LoVo (cell line): Measurements from ENCODE around the gene CNGA2.
A peak's percentile ranks its signal among the peaks of the same experiment; 100 is the strongest.

ENCODE experiments used
- DNase-seq: peaks from one replicate; pipeline ENCODE4 v3.0.0-alpha.2; 2016; ENCODE audit warnings: low spot score

Gene CNGA2

DNA sequence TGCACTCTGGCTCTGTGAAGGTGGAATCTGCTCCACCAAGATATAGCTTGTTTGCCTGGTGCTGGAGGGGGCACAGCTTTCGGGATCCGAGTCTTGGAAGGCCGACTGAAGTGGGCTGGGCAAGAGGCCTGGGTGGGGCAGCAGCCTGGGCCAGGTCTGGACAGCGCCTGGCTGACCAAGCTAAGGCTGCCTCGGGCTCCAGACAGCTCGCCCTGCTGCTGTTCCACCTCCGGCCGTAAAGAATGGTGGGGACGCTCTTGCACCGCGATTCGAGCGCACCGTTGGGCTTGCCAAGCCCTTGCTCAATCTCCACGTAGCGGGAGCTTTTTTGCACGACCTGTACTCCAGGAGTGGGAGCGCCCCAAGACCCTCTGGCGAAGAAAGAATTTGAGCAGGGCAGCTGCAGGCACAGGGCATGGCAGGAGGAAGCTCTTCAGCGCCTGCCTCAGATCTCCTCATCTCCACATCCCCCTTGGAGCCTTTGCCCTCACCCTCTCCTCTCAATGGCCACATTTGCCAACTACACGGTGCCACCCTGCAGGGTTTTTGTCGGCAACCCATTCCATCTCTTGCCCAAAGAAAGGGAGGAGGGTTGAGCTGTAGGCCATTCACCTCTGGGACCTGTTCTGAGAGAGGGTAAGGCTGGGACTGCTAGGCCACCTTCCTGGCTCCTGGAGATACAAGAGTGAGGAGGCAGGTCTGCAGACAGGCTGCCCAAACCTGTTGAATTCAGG is 18.9 kb downstream of the CNGA2 start:
- peak; percentile 39 for DNase-seq

- peak; percentile 1 for DNase-seq
Measured at GRCh38 chrX:151754047-151754429, 19.5 kb downstream of the CNGA2 start.

DNA sequence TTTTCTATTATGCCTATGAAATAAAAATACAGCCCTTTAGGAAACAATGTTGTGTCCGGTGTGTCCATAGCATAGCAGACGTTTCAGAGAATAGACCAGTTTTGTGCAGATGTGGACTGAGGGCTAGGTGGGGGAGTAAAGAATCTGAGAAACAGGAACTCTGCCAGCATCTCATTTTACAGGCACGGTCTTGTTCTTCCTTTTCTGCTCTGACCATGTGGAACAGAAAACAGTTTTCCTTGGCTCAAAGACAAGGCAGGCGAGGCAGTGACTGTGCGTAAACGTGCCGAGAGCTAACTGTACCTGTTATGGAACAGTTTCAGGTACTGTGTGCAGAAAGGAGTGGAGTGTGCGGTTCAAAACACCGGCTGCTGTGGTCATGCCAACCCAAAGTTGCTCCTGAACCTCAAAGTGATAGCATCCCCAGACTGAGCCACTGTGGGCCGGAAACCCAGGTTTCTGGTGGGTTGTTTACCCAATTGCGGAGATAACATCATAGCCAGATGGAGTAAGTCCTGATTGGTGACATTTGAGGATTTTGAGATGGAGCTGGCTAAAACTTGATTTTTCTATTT is 20.2 kb downstream of the CNGA2 start:
- DNase-seq = no peak

- DNase-seq = no peak
Measured at GRCh38 chrX:151759041-151759708, 24.6 kb downstream of the CNGA2 start.

DNA sequence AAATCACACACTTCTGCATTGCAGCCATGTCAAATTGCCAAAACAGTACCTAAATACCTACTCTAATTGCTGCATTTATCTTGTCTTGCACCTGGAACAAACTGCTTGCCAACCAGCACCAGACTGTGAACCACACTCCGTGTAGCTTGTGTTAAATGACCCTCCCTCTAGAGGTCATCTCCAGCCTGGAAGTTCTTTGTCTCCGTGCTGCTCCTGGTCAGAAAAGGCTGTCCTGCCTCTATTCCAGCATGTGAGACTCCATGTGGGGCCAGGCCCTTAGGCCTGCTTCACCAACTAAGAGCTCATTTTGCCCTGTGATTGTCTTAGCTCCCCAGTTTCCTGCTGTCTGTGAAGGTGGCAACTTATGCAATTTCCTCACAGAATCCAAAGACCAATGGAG is 28.3 kb downstream of the CNGA2 start:
- no peak for DNase-seq

DNA sequence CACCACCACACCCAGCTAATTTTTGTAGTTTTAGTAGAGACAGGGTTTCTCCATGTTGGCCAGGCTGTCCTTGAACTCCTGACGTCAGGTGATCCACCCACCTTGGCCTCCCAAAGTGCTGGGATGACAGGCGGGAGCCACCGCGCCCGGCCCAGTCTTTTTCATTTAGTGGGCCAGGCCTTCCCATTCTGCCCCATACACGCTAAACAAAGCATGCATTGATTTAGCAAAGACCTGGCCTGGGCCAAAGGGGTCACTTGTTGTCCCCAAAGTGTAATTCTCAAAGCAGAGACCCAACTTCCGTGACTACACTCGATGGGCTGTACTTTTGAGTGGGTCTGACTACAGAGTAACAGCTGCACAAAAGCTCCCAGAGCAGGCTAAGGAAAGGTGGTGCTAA is 29.2 kb downstream of the CNGA2 start:
- no peak for DNase-seq

DNA sequence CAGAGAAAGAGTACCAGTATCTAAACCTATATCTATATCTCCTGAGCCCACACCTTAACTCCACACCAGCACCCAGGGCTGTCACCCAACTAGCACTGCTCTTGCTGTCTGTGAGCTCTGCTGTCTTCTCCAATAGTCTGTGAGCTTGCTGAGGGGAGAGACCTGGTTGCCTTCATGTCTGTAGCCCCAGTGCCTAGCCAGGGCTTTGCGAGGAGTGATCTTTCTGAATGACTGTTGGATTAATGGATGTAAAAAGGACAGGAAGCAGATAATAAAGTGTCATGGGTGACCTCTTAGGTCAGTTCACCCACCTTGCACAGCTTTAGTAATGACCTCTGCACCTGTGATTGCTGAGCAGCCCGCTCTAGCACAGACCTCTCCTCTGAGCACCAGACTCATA is 30.5 kb downstream of the CNGA2 start:
- DNase-seq = no peak

GRCh38 chrX:151771726-151772125 is 37.2 kb downstream of the CNGA2 start:
- no peak for DNase-seq

- no peak for DNase-seq
Measured at GRCh38 chrX:151773434-151773833, 38.9 kb downstream of the CNGA2 start.

DNA sequence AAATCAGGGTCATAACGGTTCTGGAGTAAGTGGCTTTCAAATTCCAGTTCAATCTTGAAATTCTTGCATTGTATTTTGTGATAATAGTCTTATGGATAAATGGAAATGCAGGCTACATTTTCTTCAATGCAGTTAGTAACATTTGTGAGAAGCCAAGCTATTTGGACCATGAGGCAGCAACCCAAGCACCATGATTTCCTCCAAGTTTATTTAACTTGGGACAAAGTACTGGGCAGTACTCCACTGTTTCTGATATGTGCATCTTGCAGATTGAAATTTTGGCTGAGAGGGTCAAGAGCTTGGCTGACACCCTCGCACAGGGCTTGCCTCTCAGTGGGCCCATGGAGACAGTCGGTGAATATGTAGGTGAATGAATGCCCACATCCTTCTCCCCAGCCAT is 39.9 kb downstream of the CNGA2 start:
- no peak for DNase-seq

DNA sequence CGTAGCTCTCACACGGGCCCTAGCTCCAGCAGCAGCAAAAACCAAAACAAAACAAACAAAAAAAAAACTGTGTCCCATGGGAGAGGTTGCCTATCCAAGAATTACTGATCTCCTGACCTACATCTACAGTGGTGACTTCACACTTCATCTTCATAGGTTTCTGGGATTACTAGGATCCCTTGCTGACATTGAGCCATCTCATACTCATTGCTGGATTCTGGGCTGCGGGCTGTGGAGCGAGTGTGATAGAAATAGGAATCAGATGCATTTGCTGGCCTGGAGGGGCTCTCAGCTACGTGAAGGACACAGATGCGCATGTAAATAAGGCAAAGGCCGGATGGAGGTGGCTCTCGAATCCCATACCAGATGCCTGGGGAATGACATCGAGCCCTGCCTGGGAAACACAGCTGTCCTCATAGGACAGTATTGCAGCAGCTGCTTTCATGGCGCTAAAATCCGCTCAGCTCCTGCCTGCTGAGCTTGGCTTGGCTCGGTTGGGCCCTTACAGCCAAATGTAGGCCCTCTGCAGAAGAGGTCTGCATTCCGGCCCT is 41.7 kb downstream of the CNGA2 start:
- no peak for DNase-seq

GRCh38 chrX:151776936-151777335 is 42.4 kb downstream of the CNGA2 start:
- no peak for DNase-seq

DNA sequence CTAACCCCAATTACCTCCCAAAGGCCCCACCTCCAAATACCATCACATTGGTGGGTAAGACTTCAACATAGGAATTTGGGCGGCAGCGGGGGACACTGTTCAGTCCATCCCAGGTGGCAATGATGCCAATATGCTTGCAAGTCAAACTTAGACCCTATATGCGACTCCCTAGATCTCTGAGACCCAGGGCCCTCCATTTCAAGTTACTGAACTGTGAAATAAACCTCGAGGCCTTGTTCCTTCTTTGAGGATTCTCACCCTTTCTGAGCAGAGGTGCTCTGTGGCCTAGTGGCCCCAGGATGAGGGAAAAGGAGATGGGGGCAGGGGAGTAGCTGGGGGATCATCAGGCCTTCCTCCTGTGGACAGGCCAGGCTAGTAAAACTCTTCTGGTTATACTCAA is 44.7 kb downstream of the CNGA2 start:
- no peak for DNase-seq

DNA sequence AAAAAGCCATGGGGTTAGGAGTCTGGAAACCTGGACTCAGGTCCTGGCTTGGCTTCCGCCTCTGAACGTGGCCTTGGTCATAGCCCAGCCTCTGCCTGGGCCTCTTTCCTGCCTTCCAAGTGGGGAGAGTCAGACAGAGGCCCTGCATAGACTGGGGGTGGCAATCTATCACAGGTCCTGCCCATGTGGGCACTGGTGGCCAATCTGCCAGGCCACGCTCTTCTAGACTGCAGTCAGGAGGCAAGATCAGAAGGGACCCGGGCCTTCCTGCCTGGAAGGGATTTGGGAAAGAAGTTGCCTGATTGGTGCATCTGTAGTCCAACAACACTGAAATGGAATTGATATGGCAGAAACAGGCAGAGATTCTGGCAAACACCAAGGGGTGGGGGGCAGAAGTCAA is 46.1 kb downstream of the CNGA2 start:
- no peak for DNase-seq

DNA sequence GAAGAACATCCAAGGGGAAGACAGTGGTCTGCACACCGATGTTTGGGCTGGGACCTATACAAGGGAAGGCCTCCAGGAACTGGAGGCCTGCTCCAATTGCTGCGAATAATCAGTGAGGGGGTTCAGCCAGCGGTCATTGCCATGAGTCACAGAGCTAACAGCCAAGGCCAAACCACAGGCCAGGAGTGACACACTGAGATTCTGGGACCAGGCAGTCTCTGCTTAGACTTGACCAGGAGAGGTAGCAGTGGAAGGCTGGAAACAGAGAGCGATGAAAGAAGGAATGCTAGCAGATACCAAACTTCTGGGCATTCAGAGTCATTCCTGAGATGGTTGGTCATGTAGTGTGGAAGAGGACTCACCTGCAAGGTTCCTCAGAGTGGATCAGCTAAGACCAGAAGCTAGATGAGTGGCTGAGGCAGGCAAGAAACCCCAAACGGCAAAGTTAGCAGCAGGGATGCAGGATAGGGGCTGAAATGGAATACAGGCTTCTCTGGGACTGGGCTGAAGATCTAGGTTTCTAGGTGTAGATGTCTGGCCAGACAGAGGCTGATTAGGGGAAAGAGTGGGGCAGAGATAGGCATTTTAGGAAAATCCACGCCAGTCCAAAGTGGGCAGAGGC is 54.7 kb downstream of the CNGA2 start:
- DNase-seq = peak; percentile 25

DNA sequence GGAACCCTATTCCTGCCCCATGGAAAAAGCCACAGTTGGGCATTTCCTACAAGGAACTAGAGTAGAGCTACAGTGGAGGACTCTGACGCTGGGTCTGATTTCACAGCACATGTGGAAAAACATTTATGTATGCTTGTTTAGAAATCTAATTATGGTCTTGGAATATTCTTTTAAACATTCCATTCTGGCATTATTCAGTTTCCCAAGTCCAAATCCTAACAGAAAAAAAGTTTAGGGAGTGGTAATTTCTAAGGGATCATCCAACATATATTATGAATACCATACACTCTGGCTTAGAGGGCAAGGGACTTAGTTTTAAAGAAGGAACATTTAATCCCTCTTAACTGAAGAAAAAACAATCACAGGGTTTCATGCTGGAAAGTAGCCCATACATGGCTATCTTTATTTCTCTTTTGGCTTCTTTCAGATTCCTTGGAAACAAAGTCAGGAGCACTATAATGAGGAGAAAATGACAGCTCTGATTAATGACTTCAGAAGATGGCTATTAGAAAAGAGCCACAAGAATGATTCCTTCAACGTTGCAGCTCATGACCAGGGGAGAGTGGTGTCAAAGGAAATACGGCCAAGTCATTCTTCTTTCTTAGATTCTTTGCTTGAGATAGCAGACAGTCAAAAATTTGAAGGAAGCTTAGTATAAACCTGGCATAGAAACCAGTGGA is 56.1 kb downstream of the CNGA2 start:
- DNase-seq = no peak

DNA sequence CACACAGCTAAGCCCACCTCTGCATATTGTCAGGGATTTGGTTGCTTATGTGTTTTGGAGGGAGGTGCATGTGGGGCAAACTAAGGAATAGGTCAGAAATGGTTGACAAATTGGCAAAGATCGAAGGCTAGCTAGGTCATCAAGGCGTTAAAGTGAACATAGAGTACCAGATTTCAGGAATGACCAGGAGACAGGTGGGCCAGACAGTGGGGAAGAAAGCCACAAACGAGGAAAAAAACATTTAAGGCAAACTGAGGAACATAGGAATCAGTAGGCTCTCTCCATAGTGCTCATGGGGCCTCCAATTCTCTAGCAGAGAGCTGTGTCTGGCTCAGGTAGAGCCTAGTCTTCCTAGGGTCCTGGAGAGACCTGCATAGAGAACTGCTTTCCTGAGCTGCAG is 57.4 kb downstream of the CNGA2 start:
- no peak for DNase-seq

DNA sequence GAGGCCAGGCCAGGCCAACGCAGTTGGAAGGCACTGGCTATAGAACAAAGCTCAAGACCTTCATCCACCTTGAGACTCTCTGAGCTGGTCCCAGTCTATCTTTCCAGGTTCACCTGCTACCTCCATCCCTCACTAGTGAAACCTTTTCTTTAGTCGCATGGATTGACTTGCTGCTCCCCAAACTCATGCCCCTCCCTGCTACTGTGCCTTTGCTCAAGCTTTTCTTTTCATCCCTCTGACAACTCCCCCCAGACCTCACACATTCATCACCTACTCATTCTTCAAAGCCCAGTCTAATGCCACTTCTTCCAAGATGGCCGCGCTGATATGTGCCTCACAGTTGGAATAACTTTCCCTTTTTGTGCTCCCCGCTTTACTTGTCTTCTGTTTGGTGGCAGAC is 58.0 kb downstream of the CNGA2 start:
- no peak for DNase-seq

DNA sequence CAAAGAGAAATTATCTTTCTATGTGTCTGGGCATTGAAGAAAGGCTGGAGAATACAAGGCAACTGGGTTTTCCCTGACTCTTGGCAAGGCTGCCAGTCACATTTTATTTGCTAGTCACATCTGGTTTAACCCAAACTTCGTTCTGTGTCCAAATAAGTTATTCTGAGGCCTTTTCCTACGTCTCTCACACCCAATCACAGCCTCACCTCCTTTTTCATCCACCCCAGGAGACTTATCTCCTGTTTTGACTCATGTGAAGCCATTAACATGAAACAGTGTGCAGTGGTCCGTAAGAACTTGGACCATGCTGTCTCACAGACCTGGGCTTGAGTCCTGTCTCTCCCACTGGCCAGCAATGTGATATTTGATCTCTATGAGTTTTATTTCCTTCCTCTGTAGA is 59.3 kb downstream of the CNGA2 start:
- no peak for DNase-seq
